ENCODE measurements around the gene SORCS2.

DNA sequence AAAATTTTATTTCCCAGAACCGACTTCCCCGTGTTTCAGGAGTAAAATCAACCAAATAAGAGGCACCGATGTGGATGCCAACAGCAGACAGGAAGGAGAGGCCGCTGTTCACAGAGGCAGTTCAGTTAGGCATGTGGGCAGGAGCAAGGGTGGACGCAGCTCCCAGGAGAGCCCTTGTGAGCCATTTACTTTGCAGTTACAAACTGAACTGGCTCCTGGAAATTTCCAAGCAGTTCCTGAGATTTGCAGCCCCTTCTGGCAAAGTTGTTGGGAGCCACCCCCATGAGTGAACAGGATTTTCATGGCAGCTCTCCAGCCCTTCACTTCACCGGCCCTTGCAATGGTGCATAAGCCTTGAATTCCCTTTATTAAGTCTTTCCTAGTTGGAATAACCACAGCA, 558.2 kb downstream of the SORCS2 start:
- TF ChIP-seq ZBTB7A (tag by site-specific recombination; IDR thresholded peaks at IDR 0.05; ENCODE audit: low read depth) = no peak
- no peak for TF ChIP-seq ZNF350 (tag by site-specific recombination; IDR thresholded peaks at IDR 0.05)
- no peak for TF ChIP-seq ZNF510 (tag by site-specific recombination; IDR thresholded peaks at IDR 0.05; ENCODE audit: insufficient replicate concordance)
- no peak for TF ChIP-seq YY1 (tag by site-specific recombination; IDR thresholded peaks at IDR 0.05)
- TF ChIP-seq ZFP3 (tag by site-specific recombination; IDR thresholded peaks at IDR 0.05; ENCODE audit: low read depth) = no peak
- no peak for TF ChIP-seq ZSCAN30 (tag by site-specific recombination; IDR thresholded peaks at IDR 0.05)
- no peak for TF ChIP-seq ZNF660 (tag by site-specific recombination; IDR thresholded peaks at IDR 0.05)
- TF ChIP-seq PRDM4 (tag by site-specific recombination; IDR thresholded peaks at IDR 0.05) = no peak
- no peak for TF ChIP-seq ZNF768 (tag by site-specific recombination; IDR thresholded peaks at IDR 0.05)
- TF ChIP-seq CTCF (tag by site-specific recombination; IDR thresholded peaks at IDR 0.05) = no peak

Data from HEK293 (cell line).